Neural cell (in vitro differentiated cells): ENCODE results near the gene PRH1. TPM values are rescaled to one million over a fixed set of nuclear protein-coding genes. Genes with fewer than 3 reads are reported as not detected.

Experiments
- H2AFZ ChIP-seq: fragments of 200-600, 300-800 bp; sonication (generic), shearing (Covaris generic); 2 replicates; pipeline ENCODE4 v1.6.0; 2014; ENCODE audit warnings: low read depth, mild to moderate bottlenecking, antibody characterized with exemption, low read length, moderate library complexity
- H3F3A ChIP-seq: fragments of 200-600 bp; shearing (Covaris generic); 2 replicates; pipeline ENCODE4 v1.6.1; 2016; ENCODE audit warnings: mild to moderate bottlenecking, moderate library complexity, mixed read lengths, antibody characterized with exemption, low read length; ENCODE audit not compliant: insufficient read depth, poor library complexity, severe bottlenecking
- H3K27ac ChIP-seq: fragments of 200-600, 300-800 bp; sonication (generic), shearing (Covaris generic); 2 replicates; pipeline ENCODE4 v1.5.1; 2014; ENCODE audit warnings: mild to moderate bottlenecking, low read length, moderate library complexity
- H3K27me3 ChIP-seq: fragments of 300-800, 200-600 bp; sonication (generic), shearing (Covaris generic); 2 replicates; pipeline ENCODE4 v1.6.0; 2014; ENCODE audit warnings: mild to moderate bottlenecking, low read depth, low read length, moderate library complexity; ENCODE audit not compliant: insufficient read depth
- H3K36me3 ChIP-seq: fragments of 300-800, 200-600 bp; sonication (generic), shearing (Covaris generic); 2 replicates; pipeline ENCODE4 v1.5.1; 2014; ENCODE audit warnings: mild to moderate bottlenecking, antibody characterized with exemption, low read length, moderate library complexity; ENCODE audit not compliant: insufficient read depth
- H3K4me2 ChIP-seq: fragments of 300-800, 200-600 bp; sonication (generic), shearing (Covaris generic); 2 replicates; pipeline ENCODE4 v1.6.0; 2014; ENCODE audit warnings: mild to moderate bottlenecking, low read length
- H3K4me3 ChIP-seq: fragments of 300-800, 200-600 bp; sonication (generic), shearing (Covaris generic); 2 replicates; pipeline ENCODE4 v1.5.1; 2014; ENCODE audit warnings: mild to moderate bottlenecking, low read length, moderate library complexity
- H3K79me2 ChIP-seq: fragments of 200-600 bp; shearing (Covaris generic); replicated peaks from 2 replicates; pipeline ENCODE4 v1.6.0; 2014; ENCODE audit warnings: mild to moderate bottlenecking, low read length, moderate library complexity; ENCODE audit not compliant: insufficient read depth
- H3K9ac ChIP-seq: fragments of 300-800, 200-600 bp; sonication (generic), shearing (Covaris generic); 2 replicates; pipeline ENCODE4 v1.6.1; 2016; ENCODE audit warnings: mild to moderate bottlenecking, low read length, mixed read lengths
- H3K9me2 ChIP-seq: fragments of 200-600 bp; shearing (Covaris generic); 2 replicates; pipeline ENCODE4 v1.6.1; 2016; ENCODE audit warnings: mild to moderate bottlenecking, low read length, mixed read lengths; ENCODE audit not compliant: insufficient read depth
- H3K9me3 ChIP-seq: fragments of 200-600, 300-800 bp; sonication (generic), shearing (Covaris generic); 2 replicates; pipeline ENCODE4 v1.6.1; 2016; ENCODE audit warnings: mild to moderate bottlenecking, mixed run types, low read length, moderate library complexity, mixed read lengths
- H4K20me1 ChIP-seq: fragments of 200-600 bp; shearing (Covaris generic); 2 replicates; pipeline ENCODE4 v1.6.1; 2016; ENCODE audit warnings: mild to moderate bottlenecking, mixed run types; ENCODE audit not compliant: insufficient read depth
- EP300 ChIP-seq: fragments of 450-650 bp; conservative IDR thresholded peaks from 2 replicates; pipeline ENCODE4 v1.6.1; 2014; ENCODE audit warnings: antibody characterized with exemption, mild to moderate bottlenecking, moderate library complexity; ENCODE audit not compliant: poor library complexity, severe bottlenecking
- EZH2 ChIP-seq: fragments of 200-600, 300-800 bp; shearing (Covaris generic), sonication (generic); IDR thresholded peaks from 2 replicates; pipeline ENCODE4 v1.6.1; 2014; ENCODE audit warnings: antibody characterized with exemption, low read length, borderline replicate concordance, mild to moderate bottlenecking; ENCODE audit not compliant: insufficient read depth, poor library complexity, severe bottlenecking
- MXI1 ChIP-seq: fragments of 450-650 bp; conservative IDR thresholded peaks from 2 replicates; pipeline ENCODE4 v1.6.1; 2014; ENCODE audit warnings: antibody characterized with exemption, mild to moderate bottlenecking; ENCODE audit not compliant: poor library complexity, severe bottlenecking
- POLR2AphosphoS5 ChIP-seq: IDR thresholded peaks from 2 replicates; pipeline ENCODE4 v1.6.1; 2012
- RAD21 ChIP-seq: fragments of 450-650 bp; conservative IDR thresholded peaks from 2 replicates; pipeline ENCODE4 v1.6.1; 2014; ENCODE audit warnings: antibody characterized with exemption, mild to moderate bottlenecking, moderate library complexity
- SMC3 ChIP-seq: fragments of 450-650 bp; conservative IDR thresholded peaks from 2 replicates; pipeline ENCODE4 v1.6.1; 2014; ENCODE audit warnings: antibody characterized with exemption, mild to moderate bottlenecking, moderate library complexity; ENCODE audit not compliant: poor library complexity
- TAF1 ChIP-seq: IDR thresholded peaks from 2 replicates; pipeline ENCODE4 v1.6.1; 2012; ENCODE audit warnings: low read depth
- polyA minus RNA-seq: library from RNA; depleted of rRNA, polyadenylated mRNA; stranded (reverse); fragments of >200 nt; gene quantifications from 2 replicates; pipeline ENCODE4 v1.2.3, GENCODE V29; 2014
- polyA plus RNA-seq: library from polyadenylated mRNA; depleted of rRNA; stranded (reverse); fragments of >200 nt; gene quantifications from 2 replicates; pipeline ENCODE4 v1.2.3, GENCODE V29; 2014
- TF ChIP-seq, protein P1 (sequence below): fragments of 450-650 bp; IDR thresholded peaks from 2 replicates; pipeline ENCODE4 v1.5.1; 2014; ENCODE audit warnings: antibody characterized with exemption, mild to moderate bottlenecking, moderate library complexity; ENCODE audit not compliant: poor library complexity, severe bottlenecking
- TF ChIP-seq, protein P2 (sequence below): IDR thresholded peaks from 2 replicates; pipeline ENCODE4 v1.6.1; 2012; ENCODE audit warnings: borderline replicate concordance

The PRH1 gene
- polyA plus RNA-seq, result 18.7 and 25.7 TPM in 2 replicates
- 86.9 and 107 TPM in 2 replicates for polyA minus RNA-seq

DNA sequence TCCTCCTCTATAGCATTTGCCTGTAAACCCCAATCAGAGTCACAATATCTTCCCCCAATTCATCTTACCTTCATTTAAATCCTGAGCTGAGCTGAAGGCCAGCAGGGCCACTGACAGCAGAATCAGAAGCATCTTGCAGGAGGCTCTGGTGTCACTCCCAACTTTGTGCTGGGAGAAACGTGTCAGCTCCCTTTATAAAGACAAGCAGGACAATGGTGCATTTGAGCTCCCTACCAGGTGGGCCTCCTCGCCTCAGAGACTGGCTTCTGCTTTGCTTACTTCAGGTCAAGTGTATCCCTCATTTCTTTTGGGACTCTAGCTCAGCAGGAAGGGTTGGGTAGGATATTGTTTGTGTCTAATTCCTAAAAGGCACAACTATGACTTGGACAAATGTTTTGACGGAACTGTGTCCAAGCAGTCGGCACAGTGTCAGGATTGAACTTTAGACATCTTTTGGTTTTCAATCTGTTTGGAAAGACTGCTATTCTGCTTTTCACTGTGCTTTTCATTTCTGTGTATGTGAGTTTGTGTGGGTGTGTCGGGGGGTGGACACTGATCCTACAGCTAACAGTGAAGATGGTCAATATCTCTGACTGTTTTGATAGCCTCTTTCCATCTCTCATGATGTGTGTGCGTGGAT, at the start of gene PRH1:
PRH1 (minus strand) TSS at position 170 of the 640 bp plus-strand sequence; CDS start at position 132, 38 bp downstream.
- H3K9me2 ChIP-seq, result no peaks in the 10 kb centered on the region
- H3K4me3 ChIP-seq, result no peak within 1 kb of the TSS
- H3K79me2 ChIP-seq, result no peaks in the 10 kb centered on the region
- TF ChIP-seq SMC3, result no peak
- TF ChIP-seq RAD21, result no peak
- H3K27me3 ChIP-seq, result no peaks in the 10 kb centered on the region
- no peaks in the 10 kb centered on the region for H3K36me3 ChIP-seq
- no peaks in the 10 kb centered on the region for H3K9me3 ChIP-seq
- no peak within 1 kb of the TSS for H3K27ac ChIP-seq
- no peaks in the 10 kb centered on the region for H4K20me1 ChIP-seq
- H3K4me2 ChIP-seq, result no peak within 1 kb of the TSS
- H2AFZ ChIP-seq, result no peak within 1 kb of the TSS
- H3K9ac ChIP-seq, result no peak within 1 kb of the TSS
- no peaks in the 10 kb centered on the region for H3F3A ChIP-seq

DNA sequence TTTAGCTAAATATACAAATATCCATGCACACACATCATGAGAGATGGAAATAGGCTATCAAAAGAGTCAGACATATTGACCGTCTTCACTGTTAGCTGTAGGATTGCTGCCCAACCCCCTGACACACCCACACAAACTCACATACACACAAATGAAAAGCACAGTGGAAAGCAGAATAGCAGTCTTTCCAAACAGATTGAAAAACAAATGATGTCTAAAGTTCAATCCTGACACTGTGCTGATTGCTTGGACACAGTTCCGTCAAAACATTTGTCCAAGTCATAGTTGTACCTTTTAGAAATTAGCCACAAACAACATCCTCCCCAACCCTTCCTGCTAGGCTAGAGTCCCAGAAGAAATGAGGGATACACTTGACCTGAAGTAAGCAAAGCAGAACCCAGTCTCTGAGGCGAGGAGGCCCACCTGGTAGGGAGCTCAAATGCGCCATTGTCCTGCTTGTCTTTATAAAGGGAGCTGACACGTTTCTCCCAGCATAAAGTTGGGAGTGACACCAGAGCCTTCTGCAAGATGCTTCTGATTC, 44.8 kb upstream of the PRH1 start, which contains the start of gene PRH2:
PRH2 (plus strand) TSS at position 491 of the 541 bp plus-strand sequence; CDS start at position 529, 38 bp downstream.
- H4K20me1 ChIP-seq, result no peaks in the 10 kb centered on the region
- no peak within 1 kb of the TSS for H3K4me3 ChIP-seq
- no peaks in the 10 kb centered on the region for H3K36me3 ChIP-seq
- no peak within 1 kb of the TSS for H2AFZ ChIP-seq
- H3K9me2 ChIP-seq, result no peaks in the 10 kb centered on the region
- H3K79me2 ChIP-seq, result no peaks in the 10 kb centered on the region
- no peak within 1 kb of the TSS for H3K9ac ChIP-seq
- H3F3A ChIP-seq, result no peaks in the 10 kb centered on the region
- TF ChIP-seq TAF1 (no peak), RAD21 (no peak), POLR2AphosphoS5 (no peak), SMC3 (no peak), MXI1 (no peak), EZH2 (no peak), EP300 (no peak)
- TF ChIP-seq, protein P1, sequence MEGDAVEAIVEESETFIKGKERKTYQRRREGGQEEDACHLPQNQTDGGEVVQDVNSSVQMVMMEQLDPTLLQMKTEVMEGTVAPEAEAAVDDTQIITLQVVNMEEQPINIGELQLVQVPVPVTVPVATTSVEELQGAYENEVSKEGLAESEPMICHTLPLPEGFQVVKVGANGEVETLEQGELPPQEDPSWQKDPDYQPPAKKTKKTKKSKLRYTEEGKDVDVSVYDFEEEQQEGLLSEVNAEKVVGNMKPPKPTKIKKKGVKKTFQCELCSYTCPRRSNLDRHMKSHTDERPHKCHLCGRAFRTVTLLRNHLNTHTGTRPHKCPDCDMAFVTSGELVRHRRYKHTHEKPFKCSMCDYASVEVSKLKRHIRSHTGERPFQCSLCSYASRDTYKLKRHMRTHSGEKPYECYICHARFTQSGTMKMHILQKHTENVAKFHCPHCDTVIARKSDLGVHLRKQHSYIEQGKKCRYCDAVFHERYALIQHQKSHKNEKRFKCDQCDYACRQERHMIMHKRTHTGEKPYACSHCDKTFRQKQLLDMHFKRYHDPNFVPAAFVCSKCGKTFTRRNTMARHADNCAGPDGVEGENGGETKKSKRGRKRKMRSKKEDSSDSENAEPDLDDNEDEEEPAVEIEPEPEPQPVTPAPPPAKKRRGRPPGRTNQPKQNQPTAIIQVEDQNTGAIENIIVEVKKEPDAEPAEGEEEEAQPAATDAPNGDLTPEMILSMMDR, result no peak
- TF ChIP-seq, protein P2, sequence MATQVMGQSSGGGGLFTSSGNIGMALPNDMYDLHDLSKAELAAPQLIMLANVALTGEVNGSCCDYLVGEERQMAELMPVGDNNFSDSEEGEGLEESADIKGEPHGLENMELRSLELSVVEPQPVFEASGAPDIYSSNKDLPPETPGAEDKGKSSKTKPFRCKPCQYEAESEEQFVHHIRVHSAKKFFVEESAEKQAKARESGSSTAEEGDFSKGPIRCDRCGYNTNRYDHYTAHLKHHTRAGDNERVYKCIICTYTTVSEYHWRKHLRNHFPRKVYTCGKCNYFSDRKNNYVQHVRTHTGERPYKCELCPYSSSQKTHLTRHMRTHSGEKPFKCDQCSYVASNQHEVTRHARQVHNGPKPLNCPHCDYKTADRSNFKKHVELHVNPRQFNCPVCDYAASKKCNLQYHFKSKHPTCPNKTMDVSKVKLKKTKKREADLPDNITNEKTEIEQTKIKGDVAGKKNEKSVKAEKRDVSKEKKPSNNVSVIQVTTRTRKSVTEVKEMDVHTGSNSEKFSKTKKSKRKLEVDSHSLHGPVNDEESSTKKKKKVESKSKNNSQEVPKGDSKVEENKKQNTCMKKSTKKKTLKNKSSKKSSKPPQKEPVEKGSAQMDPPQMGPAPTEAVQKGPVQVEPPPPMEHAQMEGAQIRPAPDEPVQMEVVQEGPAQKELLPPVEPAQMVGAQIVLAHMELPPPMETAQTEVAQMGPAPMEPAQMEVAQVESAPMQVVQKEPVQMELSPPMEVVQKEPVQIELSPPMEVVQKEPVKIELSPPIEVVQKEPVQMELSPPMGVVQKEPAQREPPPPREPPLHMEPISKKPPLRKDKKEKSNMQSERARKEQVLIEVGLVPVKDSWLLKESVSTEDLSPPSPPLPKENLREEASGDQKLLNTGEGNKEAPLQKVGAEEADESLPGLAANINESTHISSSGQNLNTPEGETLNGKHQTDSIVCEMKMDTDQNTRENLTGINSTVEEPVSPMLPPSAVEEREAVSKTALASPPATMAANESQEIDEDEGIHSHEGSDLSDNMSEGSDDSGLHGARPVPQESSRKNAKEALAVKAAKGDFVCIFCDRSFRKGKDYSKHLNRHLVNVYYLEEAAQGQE, result no peak
- no peak within 1 kb of the TSS for H3K27ac ChIP-seq
- H3K4me2 ChIP-seq, result no peak within 1 kb of the TSS
- H3K9me3 ChIP-seq, result no peaks in the 10 kb centered on the region
- no peaks in the 10 kb centered on the region for H3K27me3 ChIP-seq
